ENCODE measurements around the gene KIAA0232.

- TF ChIP-seq CTCF (IDR thresholded peaks at IDR 0.05; ENCODE audit: poor library complexity, severe bottlenecking) (no peak), REST (IDR thresholded peaks at IDR 0.05; ENCODE audit: borderline replicate concordance) (no peak), EZH2 (IDR thresholded peaks at IDR 0.05; ENCODE audit: borderline replicate concordance, insufficient read depth, low read length, poor library complexity, severe bottlenecking) (no peak), EP300 (conservative IDR thresholded peaks at IDR 0.05; ENCODE audit: poor library complexity, severe bottlenecking) (no peak), TAF1 (IDR thresholded peaks at IDR 0.05; ENCODE audit: low read depth) (no peak), RAD21 (conservative IDR thresholded peaks at IDR 0.05) (no peak), MXI1 (conservative IDR thresholded peaks at IDR 0.05; ENCODE audit: poor library complexity, severe bottlenecking) (no peak)
These were observed 42.9 kb downstream of the KIAA0232 start for GRCh38 chr4:6825403-6825802.

All from neural cell (in vitro differentiated cells).